ENCODE results near the gene RAP1GAP.

RAP1GAP gene

DNA sequence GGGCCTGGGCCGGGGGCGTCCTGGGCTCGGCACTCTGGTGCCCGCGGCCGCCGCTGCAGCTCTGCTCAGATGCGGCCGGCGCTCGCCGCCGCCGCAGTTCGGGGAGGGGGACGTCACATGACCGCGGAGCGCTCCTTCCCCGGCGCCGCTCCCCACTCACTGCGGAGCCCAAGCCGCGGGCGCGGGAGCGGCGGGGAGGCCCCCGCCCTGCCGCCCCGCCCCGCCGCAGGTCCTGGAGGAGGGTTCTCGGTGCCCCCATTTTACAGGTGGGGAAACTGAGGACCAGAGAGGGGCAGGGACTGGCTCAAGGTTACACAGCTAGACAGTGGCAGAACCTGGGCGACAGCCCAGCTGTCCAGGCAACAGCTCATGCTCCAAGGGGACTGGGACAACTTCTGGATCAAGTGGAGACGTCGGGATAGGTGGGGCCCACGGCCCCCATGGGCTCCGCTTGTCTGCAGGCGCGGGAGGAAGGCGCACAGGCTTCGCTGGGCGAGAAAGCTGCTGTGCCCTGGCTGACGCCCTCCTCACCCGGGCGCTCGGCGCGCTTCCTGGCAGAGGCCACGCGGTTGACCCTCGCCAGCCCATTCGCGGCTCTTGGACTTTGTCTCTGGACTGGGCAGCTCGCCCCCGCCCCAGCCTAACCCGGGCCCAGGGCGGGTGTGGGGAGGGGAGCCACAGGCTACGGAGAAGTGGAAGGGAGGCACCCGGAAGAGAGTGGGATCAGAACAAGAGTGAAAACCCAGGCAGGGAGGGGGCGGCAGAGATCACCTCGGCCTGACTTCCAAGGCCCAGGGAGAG lies at the start of gene RAP1GAP:
RAP1GAP (minus strand) TSS at position 100 of the 801 bp plus-strand sequence. CDS start 49,325 bp downstream, outside the sequence.
- no CpG with 5 or more reads among the region's 64 CpGs for WGBS (ENCODE audit: insufficient coverage, insufficient read length)
- Histone ChIP-seq H3K9me3 (ENCODE audit: control insufficient read depth, insufficient read depth, low read length) (no peaks in the 10 kb centered on the region), H3K4me3 (ENCODE audit: low read length) (peak within 1 kb of the TSS; percentile 76), H3K27ac (ENCODE audit: low read length) (no peak within 1 kb of the TSS), H3K27me3 (ENCODE audit: control insufficient read depth, insufficient read depth, low read length) (no peaks in the 10 kb centered on the region; the same call in 1 of the 2 replicates), H3K4me1 (ENCODE audit: control insufficient read depth, insufficient read depth, low read length) (no peaks in the 10 kb centered on the region; the same call in none of the 2 replicates), H3K36me3 (ENCODE audit: control insufficient read depth, insufficient read depth, low read length) (no peaks in the 10 kb centered on the region)
- no peak for DNase-seq (ENCODE audit: low read depth, low spot score)

DNA sequence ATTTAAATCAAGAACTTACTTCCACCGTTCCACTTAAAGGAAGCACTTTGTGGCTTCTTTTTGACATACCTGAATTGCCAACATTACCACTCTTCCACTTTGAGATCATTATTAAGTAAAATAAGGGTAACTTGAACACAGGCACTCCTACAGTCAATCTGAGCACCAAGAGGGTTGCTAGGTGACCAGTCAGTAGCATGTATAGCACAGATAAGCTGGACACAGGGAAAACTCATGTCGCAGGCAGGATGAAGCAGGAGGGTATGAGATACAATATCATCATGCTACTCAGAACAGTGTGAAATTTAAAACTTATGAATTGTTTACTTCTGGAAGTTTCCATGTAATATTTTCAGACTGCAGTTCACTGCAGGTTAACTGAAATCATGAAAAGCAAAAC lies 47.0 kb upstream of the RAP1GAP start:
- no peak overlapping the region for H3K4me3 ChIP-seq (ENCODE audit: low read length)
- H3K36me3 ChIP-seq (ENCODE audit: control insufficient read depth, insufficient read depth, low read length), result peaks cover 12% of the 10 kb centered on the region; the same call in 1 of the 2 replicates
- DNase-seq (ENCODE audit: low read depth, low spot score), result no peak
- H3K4me1 ChIP-seq (ENCODE audit: control insufficient read depth, insufficient read depth, low read length), result no peaks in the 10 kb centered on the region
- no peak overlapping the region for H3K27ac ChIP-seq (ENCODE audit: low read length)
- WGBS (ENCODE audit: insufficient coverage, insufficient read length), result no CpG with 5 or more reads among the region's 2 CpGs
- no peaks in the 10 kb centered on the region for H3K27me3 ChIP-seq (ENCODE audit: control insufficient read depth, insufficient read depth, low read length)
- no peaks in the 10 kb centered on the region for H3K9me3 ChIP-seq (ENCODE audit: control insufficient read depth, insufficient read depth, low read length)

- WGBS (ENCODE audit: insufficient coverage, insufficient read length), result no CpG with 5 or more reads among the region's 4 CpGs
- no peak overlapping the region for H3K27ac ChIP-seq (ENCODE audit: low read length)
- no peaks in the 10 kb centered on the region for H3K27me3 ChIP-seq (ENCODE audit: control insufficient read depth, insufficient read depth, low read length)
- no peaks in the 10 kb centered on the region for H3K4me1 ChIP-seq (ENCODE audit: control insufficient read depth, insufficient read depth, low read length)
- no peak for DNase-seq (ENCODE audit: low read depth, low spot score)
- no peaks in the 10 kb centered on the region; the same call in 1 of the 2 replicates for H3K36me3 ChIP-seq (ENCODE audit: control insufficient read depth, insufficient read depth, low read length)
- H3K9me3 ChIP-seq (ENCODE audit: control insufficient read depth, insufficient read depth, low read length), result no peaks in the 10 kb centered on the region
- H3K4me3 ChIP-seq (ENCODE audit: low read length), result no peak overlapping the region
Observed at GRCh38 chr1:21707891-21708290, 38.7 kb upstream of the RAP1GAP start.

DNA sequence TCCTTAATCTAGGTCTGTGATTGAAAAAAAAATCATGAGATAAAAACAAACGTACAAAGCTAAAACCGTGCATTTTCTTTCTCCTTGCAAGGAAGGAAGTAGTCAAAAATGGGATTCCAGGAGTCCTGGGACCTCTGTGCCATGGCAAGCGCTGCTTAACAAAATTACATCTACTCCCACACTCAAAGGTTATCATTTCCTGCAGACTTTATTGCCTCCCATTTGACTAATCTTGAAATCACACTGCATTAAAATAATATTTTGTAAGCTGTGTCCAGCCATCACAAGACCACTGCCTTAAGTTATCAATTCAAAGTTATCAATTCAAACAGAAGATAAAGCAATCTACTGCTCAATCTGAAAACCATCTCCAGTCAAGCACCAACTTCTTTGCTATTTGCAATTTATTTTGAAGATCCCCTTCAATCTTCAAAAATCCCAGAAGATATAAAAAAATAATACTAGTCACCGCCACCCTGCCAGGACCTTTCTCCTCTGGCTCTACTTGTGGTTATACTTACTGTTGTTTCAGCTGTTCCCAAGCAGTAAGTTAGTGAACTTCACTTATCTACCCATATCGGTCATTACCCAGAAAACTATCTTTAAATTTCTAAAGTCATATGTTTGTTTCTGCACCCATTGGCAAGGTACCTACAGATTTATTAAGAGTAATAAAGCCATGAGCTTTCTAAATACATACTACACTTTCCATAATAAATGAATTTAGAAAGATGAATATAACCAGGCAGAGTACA lies 38.1 kb upstream of the RAP1GAP start:
- Histone ChIP-seq H3K4me3 (ENCODE audit: low read length) (no peak overlapping the region), H3K27ac (ENCODE audit: low read length) (no peak overlapping the region), H3K36me3 (ENCODE audit: control insufficient read depth, insufficient read depth, low read length) (no peaks in the 10 kb centered on the region; the same call in 1 of the 2 replicates), H3K27me3 (ENCODE audit: control insufficient read depth, insufficient read depth, low read length) (no peaks in the 10 kb centered on the region), H3K9me3 (ENCODE audit: control insufficient read depth, insufficient read depth, low read length) (no peaks in the 10 kb centered on the region), H3K4me1 (ENCODE audit: control insufficient read depth, insufficient read depth, low read length) (no peaks in the 10 kb centered on the region)
- no CpG with 5 or more reads among the region's 5 CpGs for WGBS (ENCODE audit: insufficient coverage, insufficient read length)
- DNase-seq (ENCODE audit: low read depth, low spot score), result no peak

- no peaks in the 10 kb centered on the region for H3K4me1 ChIP-seq (ENCODE audit: control insufficient read depth, insufficient read depth, low read length)
- H3K27ac ChIP-seq (ENCODE audit: low read length), result no peak overlapping the region
- H3K27me3 ChIP-seq (ENCODE audit: control insufficient read depth, insufficient read depth, low read length), result no peaks in the 10 kb centered on the region
- H3K4me3 ChIP-seq (ENCODE audit: low read length), result no peak overlapping the region
- H3K36me3 ChIP-seq (ENCODE audit: control insufficient read depth, insufficient read depth, low read length), result peaks cover 2% of the 10 kb centered on the region; the same call in 1 of the 2 replicates
- no CpG with 5 or more reads among the region's 8 CpGs for WGBS (ENCODE audit: insufficient coverage, insufficient read length)
- H3K9me3 ChIP-seq (ENCODE audit: control insufficient read depth, insufficient read depth, low read length), result no peaks in the 10 kb centered on the region
- DNase-seq (ENCODE audit: low read depth, low spot score), result peak; percentile 20
Observed at GRCh38 chr1:21706151-21706835, 37.1 kb upstream of the RAP1GAP start.

DNA sequence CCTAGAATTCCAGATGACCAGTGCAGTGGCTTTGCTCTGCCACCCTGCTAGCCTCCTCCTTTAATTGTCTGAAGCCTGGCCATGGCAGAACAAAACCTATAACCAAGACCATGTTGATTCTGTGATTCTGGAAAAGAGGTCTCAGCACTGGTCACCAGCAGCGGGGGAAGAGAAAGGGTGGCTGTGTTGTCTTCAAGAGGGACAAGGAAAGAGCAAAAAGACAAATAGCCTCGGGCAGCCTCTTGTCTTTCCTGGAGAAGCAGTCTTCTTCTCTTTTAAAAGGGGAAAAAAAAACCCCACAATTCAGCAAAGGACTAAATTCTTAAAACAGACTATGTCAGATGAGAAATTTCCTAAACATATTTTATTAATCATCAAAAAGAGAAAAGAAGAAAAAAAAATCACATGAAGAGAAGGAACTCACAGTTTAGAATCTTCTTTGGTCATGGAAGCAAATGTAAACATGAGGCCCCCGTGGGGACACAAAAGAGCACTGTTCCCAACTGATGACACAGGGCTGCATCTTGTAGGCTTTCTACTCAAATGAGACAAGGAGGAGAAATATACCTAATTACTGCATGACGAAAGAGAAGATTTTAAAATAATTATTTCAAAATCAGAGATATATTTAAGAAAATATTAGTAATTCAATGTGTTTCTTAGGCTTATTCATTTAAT lies 36.3 kb upstream of the RAP1GAP start:
- Histone ChIP-seq H3K4me3 (ENCODE audit: low read length) (no peak overlapping the region), H3K27me3 (ENCODE audit: control insufficient read depth, insufficient read depth, low read length) (no peaks in the 10 kb centered on the region), H3K4me1 (ENCODE audit: control insufficient read depth, insufficient read depth, low read length) (no peaks in the 10 kb centered on the region), H3K9me3 (ENCODE audit: control insufficient read depth, insufficient read depth, low read length) (no peaks in the 10 kb centered on the region), H3K27ac (ENCODE audit: low read length) (no peak overlapping the region), H3K36me3 (ENCODE audit: control insufficient read depth, insufficient read depth, low read length) (peaks cover 3% of the 10 kb centered on the region; the same call in 1 of the 2 replicates)
- no CpG with 5 or more reads among the region's 4 CpGs for WGBS (ENCODE audit: insufficient coverage, insufficient read length)
- no peak for DNase-seq (ENCODE audit: low read depth, low spot score)

DNA sequence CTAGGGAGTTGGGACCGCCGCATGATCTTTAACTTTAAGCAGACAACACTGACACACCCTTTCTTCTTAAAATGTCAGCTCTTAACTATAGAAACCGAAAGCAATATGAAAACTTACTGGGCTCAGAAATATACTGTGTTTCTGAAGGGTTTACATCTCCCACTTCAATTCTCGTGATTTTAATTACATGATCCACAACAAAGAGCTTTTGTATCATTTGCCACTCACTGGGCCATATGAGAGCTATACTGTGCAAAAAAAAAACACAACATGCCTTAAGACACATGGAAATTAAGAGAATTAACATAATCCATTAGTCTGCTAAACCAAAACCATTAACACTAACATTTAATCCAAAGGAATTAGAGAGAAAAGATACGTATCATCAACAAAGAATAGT lies 35.0 kb upstream of the RAP1GAP start:
- no CpG with 5 or more reads among the region's 5 CpGs for WGBS (ENCODE audit: insufficient coverage, insufficient read length)
- Histone ChIP-seq H3K27ac (ENCODE audit: low read length) (no peak overlapping the region), H3K9me3 (ENCODE audit: control insufficient read depth, insufficient read depth, low read length) (no peaks in the 10 kb centered on the region), H3K27me3 (ENCODE audit: control insufficient read depth, insufficient read depth, low read length) (no peaks in the 10 kb centered on the region), H3K36me3 (ENCODE audit: control insufficient read depth, insufficient read depth, low read length) (peaks cover 3% of the 10 kb centered on the region; the same call in 1 of the 2 replicates), H3K4me1 (ENCODE audit: control insufficient read depth, insufficient read depth, low read length) (no peaks in the 10 kb centered on the region), H3K4me3 (ENCODE audit: low read length) (no peak overlapping the region)
- DNase-seq (ENCODE audit: low read depth, low spot score), result no peak

DNA sequence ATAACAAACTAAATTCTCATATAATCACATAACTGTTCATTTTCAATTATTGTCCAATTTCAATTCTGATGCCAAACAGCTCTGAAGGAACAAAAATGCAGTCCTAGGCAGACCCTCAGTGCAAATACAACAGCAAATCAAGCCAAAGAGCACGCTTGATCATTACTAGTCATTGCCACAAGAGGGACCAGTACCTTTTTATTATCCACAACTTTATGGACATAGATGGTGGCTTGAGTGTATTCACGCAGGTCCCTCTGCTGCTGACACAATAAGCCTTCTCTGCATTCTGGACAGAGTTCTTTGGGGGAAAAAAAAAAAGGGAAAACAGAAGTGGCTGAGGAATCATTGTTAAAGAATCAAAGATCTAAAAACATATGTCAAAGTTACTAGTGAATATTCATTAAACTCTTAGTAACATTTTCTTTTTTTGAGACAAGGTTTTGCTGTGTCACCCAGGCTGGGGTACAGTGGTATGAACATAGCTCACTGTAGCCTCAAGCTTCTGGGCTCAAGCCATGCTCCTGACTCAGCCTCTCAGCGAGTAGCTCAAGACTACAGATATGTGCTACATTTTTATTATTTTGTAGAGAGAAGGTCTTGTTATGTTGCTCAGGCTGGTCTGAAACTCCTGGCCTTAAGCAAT lies 34.3 kb upstream of the RAP1GAP start:
- Histone ChIP-seq H3K27me3 (ENCODE audit: control insufficient read depth, insufficient read depth, low read length) (no peaks in the 10 kb centered on the region), H3K4me1 (ENCODE audit: control insufficient read depth, insufficient read depth, low read length) (no peaks in the 10 kb centered on the region), H3K4me3 (ENCODE audit: low read length) (no peak overlapping the region), H3K27ac (ENCODE audit: low read length) (no peak overlapping the region), H3K36me3 (ENCODE audit: control insufficient read depth, insufficient read depth, low read length) (peaks cover 3% of the 10 kb centered on the region; the same call in 1 of the 2 replicates), H3K9me3 (ENCODE audit: control insufficient read depth, insufficient read depth, low read length) (no peaks in the 10 kb centered on the region)
- DNase-seq (ENCODE audit: low read depth, low spot score), result no peak
- no CpG with 5 or more reads among the region's 3 CpGs for WGBS (ENCODE audit: insufficient coverage, insufficient read length)

DNA sequence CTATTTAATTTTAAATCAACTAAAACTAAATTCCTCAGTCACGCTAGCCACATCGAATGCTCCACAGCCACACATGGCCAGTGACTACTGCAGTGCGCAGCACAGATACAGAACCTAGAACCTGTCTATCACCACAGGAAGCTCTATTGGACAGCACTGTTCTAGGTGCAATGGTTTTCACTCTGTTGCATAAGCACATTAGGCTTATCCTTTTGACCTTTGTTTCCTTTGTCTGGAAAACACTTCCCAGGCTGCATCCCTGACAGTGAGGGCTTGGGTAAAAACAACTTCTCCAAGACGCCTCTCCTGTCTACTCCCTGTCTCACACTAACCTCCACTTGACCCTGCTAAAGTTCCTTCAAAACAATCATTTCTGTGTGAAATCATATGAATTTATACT lies 33.6 kb upstream of the RAP1GAP start:
- Histone ChIP-seq H3K36me3 (ENCODE audit: control insufficient read depth, insufficient read depth, low read length) (peaks cover 3% of the 10 kb centered on the region; the same call in 1 of the 2 replicates), H3K27me3 (ENCODE audit: control insufficient read depth, insufficient read depth, low read length) (no peaks in the 10 kb centered on the region), H3K4me1 (ENCODE audit: control insufficient read depth, insufficient read depth, low read length) (no peaks in the 10 kb centered on the region), H3K9me3 (ENCODE audit: control insufficient read depth, insufficient read depth, low read length) (no peaks in the 10 kb centered on the region), H3K4me3 (ENCODE audit: low read length) (no peak overlapping the region), H3K27ac (ENCODE audit: low read length) (no peak overlapping the region)
- no peak for DNase-seq (ENCODE audit: low read depth, low spot score)
- WGBS (ENCODE audit: insufficient coverage, insufficient read length), result no CpG with 5 or more reads among the region's 4 CpGs
